GM19395 (cell line): ENCODE data around the gene CTNNA2.

Experiments used
- ATAC-seq: cut with Tn5 transposase; IDR thresholded peaks from one replicate; pipeline ENCODE4 v1.9.1; 2021; ENCODE audit warnings: mild to moderate bottlenecking, moderate library complexity; ENCODE audit not compliant: unreplicated experiment

The CTNNA2 gene

DNA sequence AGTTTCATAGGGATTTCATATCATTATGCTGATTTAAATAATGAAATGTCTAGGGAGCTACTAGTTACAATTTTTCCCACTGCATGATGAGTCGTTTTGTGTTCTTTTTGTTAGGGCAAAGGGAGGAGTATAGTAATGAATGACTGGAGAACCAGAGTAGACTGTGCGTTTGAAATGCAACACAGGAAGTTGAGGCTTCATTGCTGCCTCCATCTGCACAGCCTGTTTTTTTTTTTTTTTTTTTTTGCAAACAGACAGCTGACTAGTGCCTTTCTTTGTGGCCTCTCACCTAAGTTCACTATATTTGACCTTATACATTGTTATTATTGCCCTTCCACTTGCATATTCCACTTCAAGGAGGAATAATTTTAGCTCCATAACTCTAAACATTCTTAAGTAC is 1078.4 kb downstream of the CTNNA2 start:
- no peak for ATAC-seq

DNA sequence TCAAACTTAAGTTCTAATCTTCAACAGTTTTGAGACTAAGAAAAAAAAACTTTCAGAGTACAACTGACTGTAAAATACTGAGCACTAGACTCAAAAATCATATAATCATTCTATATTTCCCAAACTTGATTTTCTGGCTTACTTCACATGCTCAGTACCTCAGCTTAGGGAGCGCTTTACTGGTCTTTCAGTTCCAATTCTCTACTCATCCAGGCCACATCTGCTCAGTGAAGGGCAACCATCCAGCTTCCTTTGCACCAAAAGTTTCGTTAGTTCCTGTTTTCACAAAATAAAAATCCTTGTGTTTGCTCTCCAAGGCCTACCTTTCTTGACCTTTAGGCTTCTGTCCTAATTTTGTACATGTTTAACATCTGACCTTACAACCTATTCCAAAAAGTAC is 1079.3 kb downstream of the CTNNA2 start:
- ATAC-seq: no peak

DNA sequence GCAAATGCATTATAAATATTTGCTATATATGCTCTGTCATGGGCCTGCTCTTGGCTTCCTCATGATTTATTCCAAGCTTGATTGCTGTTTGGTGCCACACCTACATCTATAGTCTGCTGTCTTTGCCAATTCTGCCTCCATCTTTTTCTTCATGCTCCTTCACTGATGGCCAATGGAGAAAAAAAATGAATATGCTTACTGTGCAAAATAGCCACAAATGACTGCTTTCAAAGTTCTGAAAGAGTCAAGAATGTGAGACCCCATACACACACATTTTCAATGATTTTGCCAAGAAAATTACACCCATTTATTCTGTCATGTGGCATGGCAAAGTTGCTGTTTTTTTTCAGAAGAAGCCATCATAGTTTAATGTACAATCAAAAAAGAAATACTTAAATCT is 1097.3 kb downstream of the CTNNA2 start:
- ATAC-seq: no peak

DNA sequence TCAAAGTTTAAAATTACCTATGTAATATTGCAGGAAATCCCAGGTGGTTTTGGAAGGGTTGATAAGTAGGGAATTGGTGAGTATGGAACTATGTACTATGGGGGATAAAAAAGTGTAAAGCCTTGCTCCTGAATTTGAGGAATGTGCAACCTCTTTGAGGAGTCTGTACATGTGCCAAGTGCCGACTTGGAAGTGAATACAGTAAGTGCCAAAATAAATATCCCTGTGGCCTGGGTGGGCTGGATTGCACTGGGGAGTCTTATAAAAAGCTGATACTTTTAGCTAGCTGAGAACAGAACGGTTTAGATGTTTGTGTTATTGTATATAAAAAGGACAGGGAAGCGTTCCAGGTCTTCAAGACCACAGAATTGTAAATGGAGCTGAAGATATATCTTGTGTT is 1108.8 kb downstream of the CTNNA2 start:
- ATAC-seq: no peak

DNA sequence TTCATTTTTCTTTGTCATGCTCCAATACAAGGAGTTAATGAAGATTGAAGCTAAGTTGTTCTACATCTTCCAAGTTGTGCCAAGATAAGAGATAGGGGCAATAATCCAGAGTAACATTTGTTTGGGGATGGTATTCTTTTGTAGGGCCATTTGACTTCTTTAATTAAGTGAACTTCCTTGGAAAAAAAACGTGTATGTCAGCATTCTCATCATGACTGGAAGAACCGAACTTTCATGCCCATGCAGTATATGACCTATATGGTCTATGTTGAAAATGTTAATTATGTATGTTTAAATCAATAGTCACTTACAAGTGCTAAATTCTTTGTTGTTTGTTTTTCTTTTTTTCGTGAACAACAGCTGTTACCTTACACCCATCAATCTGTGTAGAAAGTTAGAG is 1111.2 kb downstream of the CTNNA2 start:
- ATAC-seq: no peak

DNA sequence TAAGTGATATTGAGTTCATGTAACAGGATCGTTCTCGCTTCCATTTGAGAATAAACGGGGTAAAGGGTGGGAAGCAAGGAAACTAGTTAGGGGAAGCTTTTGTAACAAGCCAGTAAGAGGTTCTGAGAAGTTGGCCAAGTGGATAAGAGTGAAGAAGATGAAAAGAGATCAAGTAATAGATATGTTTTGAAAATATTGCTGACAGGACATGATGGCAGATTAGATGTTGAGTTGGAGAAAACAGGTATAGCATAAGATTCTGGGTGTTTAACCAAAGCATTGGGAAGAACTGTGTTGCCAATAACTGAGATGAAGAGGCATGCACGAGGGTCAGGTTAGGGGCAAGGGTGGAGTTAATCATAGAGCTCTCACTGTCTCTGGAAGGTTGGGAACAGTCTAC is 1121.7 kb downstream of the CTNNA2 start:
- no peak for ATAC-seq

DNA sequence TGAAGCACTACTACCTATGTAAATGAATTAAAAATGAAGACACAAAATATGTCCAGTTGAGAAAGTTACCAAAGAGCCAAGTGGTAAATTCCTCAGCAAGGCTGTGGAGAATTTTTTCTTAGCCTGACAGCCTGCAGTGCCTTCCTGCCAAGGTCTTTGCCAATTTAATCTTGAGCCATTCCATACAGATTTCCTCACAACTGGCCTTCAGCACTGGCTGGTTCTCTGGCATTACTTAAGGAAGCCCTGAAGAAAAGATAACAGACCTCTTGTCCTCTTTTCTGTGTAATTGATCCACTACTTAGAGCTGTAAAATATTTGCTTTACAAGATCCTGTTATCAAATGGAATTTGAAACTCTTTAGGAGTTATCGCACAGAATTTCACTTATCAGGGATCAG is 1125.9 kb downstream of the CTNNA2 start:
- no peak for ATAC-seq

DNA sequence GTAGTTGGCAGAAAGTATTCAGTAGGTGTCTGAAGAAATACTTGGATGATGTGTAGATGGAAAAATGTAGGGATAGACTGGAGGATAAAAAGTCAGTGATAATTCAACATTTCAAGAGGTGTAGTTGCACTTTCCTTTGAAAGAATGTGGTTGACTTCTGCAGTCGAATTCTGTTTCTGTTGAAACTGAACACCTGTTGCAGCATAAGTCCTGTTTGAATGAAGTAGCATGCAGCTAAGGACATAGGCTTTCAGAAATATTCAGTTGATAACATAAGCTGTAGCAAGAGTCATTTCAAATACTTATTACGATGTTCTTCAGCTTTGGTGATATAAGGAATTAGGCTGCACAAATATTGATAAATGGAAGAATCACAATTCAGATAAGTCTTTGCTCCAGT is 1129.6 kb downstream of the CTNNA2 start:
- ATAC-seq: no peak

DNA sequence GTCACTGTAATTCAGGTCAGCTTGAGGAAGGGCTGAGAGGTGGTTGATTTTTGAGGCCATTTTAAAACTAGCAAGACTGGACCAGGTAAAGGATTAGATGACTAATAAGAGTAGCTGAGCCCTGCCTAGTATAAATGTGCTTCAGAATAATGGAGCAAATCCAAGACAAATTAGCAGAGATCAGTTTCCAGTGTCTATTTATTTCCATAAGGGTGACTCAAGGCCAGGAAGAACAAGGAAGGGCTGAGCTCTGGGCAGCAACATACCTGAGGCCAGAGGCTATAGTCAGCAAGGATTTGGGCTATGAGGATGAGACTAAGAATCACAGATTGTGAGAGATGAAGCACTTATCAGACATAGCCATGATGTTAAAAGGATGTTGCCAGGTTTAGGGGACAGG is 1130.7 kb downstream of the CTNNA2 start:
- ATAC-seq: no peak

DNA sequence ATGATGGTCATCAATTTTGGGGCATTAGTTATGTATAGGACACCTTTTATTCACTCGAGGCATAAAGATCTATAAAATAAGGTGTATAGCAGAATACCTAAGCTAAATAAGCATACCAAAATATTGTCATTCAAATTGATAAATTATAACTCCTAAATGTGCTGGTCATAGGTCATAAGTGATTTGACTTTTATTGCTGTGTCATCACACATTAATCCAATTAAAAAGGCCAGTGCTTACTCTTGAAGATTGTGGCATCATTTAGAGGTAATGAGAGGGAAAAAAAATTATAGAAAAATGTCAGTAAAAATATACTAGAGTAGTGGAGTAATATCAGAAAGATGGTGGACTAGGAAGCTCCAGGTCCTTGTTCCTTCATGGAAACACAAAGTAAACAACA is 1138.6 kb downstream of the CTNNA2 start:
- no peak for ATAC-seq

DNA sequence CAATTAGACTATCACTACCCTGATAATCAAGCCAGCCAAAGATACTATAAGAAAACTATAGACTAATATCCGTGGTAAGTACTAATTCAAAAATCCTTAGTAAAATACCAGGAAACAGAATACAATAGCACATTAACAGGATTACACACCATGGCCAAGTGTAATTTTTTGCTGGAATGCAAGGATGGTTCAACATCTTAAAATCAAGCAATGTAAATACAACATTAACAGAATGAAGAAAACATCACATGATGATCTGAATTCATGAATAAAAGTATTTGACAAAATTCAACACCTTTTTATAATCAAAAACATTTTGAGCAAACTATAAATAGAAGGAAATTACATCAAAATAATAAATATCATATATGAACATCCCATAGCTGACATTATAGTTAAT is 1142.4 kb downstream of the CTNNA2 start:
- no peak for ATAC-seq

DNA sequence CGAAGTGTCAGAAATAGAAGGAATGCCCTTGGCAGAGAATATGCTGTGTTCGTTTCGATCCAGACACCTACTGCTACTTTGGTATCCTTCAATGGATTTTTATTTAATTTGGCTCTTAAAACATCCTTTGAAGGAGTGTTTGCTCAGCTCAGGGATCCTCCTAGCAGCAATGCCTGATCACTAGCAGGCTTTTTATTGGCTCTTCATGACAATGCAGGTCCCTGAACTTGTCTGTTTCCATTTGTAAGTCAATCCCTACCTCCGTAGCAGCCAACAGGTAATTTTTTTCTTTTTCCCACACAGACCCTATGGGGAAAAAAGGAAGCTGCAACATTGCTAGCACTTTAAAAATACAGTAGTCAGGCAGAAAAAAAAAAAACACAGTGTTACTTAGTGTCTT is 1157.9 kb downstream of the CTNNA2 start:
- no peak for ATAC-seq

DNA sequence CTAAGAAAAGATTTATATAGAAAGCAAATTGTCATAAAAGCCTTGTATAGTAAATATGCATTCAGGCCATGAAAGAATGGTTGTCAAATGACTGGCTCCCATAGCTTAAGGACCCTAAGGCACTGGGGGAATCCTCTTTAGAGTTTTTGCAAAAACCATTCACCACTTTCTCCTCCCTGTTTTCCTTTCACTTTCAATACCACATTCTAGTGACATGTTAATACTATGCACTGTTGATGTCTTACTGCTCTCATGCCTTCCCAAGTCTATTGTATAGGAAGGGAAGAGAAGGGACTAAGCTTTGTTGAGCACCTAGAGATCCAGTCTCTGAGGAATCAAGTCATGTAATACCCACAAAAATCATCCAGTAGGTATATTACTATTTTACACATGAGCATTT is 1174.7 kb downstream of the CTNNA2 start:
- ATAC-seq: no peak

DNA sequence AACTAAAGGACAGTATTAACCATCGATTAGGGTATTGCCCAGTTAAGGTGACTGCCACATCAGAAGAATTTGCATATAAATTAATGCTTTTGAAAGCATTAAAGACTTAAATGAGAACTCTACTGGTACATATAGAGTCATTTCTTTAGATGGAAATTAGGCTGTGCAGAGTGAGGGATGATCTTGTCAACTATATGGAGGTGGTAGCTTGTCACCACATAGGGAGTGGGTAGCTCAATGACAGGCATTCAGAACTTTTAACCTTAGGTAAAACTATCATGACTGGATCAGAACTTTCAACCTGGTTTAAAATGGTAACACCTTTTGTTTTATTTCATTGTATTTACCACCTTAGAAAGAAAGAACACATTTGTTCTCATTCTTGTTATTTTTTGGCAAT is 1176.3 kb downstream of the CTNNA2 start:
- no peak for ATAC-seq
